Fibroblast of skin of right quadriceps (primary cell): ENCODE data around the gene ADGRL3.
"Not testable (repeated sequence)": the region's sequence is repeated elsewhere in the genome, so short reads cannot be mapped to it uniquely, and the experiment has no call there.

Experiments
- DNase-seq: peaks from one replicate; pipeline ENCODE4 v3.0.0-alpha.2; 2013

ADGRL3 gene

DNA sequence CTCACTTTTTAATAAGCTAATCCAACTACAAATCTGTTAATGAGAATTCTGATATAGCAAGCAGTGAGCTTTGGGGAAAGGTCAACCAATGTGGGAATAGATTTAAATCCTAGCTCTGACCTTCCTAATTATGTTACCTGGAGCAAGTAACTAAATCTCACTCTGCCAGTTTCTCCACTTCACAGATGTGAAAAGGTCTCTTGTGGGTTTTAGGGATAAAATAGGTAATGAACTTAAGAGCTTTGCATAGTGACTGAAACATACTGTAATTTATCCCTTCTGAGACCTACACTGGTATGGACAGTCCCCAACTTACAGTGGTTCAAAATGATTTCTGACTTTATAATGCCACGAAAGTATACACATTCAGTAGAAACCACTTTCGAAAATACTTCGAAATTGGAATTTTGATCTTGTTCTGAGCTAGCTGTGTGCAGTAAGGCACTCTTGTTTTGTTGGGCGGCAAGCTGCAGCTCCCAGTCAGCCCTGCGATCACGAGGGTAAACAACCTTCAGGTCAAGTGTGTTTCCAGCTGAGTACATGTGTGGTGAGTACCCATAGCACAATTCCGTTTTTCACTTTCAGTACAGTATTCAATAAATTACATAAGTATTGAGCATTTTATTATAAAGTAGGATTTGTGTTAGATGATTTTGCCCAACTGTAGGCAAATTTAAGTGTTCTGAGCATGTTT is 93.7 kb downstream of the ADGRL3 start:
- no peak for DNase-seq

- DNase-seq: no peak
Observed at GRCh38 chr4:61294936-61295335, 94.8 kb downstream of the ADGRL3 start.

DNA sequence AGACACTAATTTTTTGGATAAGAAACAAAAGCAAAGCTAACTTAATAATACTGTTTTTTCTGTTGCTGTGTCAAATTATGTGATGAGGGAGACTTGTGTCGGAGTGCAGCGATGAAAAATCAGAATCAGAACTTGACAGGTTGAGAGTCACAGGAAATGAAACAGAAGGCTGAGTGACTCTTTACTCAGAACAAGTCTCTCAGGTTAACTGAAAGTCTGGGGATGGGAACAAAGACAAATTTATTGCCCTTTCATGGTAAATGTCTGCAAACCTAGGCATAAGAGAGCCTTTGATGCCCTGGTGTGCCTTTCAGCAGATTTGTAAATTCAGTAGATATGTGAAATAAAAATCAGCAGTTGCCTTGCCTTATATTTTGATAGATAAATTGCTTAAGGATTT is 96.0 kb downstream of the ADGRL3 start:
- no peak for DNase-seq

GRCh38 chr4:61298178-61298740 is 98.1 kb downstream of the ADGRL3 start:
- no peak for DNase-seq

DNA sequence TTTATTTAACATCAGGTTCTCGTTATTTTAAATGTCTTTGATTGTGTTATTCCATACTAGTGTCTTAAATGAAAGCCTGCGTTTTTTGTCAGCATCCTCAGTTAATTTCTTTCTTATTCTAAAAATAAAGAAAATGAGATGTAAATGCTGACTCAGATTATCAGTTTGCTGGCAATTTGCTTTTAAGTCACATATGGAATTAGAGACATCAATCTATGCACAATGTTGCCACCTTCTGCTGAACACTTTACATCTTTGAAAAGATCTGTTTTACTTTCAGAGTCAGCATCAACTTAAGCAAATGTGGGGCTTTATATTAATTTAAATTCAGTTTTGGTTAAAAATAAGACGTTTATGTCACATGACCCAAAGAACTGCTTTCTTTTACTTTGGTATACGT is 99.2 kb downstream of the ADGRL3 start:
- no peak for DNase-seq

DNA sequence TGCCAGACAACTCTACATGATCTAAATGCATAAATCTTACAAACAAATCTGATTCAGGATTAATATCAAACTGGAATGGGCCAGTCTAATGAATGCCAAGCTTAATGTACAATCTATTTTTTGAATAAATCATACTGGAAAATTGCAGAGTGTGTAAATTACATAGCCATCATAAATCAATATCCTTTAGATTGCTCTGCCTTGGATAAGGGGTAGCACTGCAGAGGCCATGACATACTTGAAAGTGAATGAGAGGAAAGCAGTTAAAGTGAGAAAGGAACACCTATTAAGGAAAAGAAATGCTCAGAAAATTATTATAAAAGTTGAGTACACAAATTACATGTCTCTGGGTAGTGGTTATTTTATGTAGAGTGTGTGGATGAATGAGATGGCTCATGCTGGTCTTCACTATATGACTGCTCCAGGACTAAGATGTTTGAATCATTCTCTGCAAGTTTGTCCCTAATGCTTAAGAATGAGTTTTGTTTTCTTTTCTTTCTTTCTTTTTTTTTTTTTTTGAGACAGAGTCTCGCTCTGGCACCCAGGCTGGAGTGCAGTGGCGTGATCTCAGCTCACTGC is 100.2 kb downstream of the ADGRL3 start:
- DNase-seq: no peak

DNA sequence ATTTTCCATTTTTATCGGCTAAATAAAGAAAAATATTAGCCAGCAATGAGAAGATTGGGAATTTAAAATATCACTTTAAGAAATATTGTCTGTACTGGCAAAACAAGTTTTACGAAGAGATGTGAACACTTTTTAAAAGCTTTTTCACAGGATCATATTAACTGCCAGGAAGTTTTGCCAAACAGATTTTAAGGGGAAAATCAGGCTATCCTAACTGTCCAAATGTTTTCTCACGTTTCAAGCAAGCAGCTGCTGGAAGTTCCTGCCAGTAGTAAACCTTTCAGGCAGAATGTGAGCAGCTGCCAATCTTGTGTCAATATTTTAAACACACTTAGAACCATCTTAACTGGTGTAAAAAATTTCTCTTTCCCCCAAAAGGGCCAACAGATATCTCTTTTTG is 101.1 kb downstream of the ADGRL3 start:
- DNase-seq: no peak

- no peak for DNase-seq
Observed at GRCh38 chr4:61308033-61308432, 107.9 kb downstream of the ADGRL3 start.

DNA sequence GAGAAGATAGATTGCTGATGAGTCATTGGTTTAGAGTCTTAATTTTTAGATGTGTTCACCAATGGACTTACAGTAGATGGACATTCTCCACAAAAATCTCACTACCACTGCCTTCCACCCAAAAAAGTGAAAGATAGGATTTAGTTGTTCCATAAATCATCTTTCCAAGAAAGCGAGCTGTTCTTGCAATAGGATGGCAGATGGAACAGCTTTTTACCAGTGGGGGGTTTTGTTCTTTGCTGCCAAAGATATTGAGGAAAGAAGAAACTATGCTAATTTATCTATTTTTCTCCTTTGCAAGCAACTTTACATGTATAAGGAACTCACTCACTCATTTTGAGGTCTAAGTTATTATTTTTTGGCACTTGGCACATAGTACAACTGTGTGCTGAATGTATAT is 109.5 kb downstream of the ADGRL3 start:
- no peak for DNase-seq

DNA sequence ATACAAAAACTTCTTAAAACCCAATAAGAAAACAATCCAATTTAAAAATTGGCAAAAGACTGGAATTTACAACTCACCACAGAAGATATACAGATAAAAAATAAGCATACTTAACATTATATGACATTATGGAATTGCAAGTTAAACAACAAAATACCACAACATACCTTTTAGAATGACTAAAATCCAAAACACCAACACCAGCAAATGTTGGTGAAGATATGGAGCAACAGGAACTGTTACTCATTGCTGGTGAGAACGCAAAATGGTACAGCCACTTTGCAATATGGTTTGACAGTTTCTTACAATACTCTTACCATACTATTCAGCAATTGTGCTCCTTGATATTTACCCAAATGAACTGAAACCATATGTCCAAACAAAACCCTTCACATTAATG is 112.4 kb downstream of the ADGRL3 start:
- DNase-seq: peak; percentile 8

DNA sequence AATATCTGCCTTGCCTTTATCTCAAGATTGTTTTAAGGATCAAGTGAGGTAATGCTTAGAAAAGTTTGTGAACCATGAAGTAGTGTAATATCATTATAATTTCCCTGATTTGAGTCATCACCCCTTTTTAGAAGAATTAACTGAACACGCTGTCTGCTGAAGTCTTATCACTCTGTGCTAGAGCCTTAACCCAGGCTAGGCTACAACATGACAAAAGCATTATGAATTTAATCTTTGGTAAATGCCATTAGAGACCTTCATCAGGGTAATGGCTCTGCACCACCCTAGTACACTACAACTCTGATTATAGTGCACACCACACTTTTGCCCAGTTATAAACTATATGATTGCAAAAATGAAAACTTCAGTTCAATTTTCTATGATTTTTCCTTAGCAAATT is 118.3 kb downstream of the ADGRL3 start:
- no peak for DNase-seq

- no peak for DNase-seq
Observed at GRCh38 chr4:61319156-61319555, 119.0 kb downstream of the ADGRL3 start.

DNA sequence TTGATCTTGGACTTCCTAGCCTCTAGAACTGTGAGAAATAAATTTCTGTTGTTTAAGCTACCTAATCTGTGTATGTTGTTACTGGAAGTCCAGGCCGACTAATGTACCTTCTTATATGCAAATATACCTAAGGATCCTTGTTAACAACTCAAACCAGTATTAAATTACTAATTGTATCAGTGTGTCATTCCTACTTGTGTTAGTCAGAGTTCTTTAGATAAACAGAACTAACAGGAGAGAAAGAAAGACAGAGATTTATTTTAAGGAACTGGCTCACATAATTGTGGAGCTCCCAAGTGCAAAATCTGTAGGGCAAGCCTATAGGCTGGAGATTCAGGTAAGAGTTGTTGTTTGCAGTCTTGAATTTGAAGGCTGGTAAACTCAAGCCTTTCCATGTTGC is 120.0 kb downstream of the ADGRL3 start:
- no peak for DNase-seq

DNA sequence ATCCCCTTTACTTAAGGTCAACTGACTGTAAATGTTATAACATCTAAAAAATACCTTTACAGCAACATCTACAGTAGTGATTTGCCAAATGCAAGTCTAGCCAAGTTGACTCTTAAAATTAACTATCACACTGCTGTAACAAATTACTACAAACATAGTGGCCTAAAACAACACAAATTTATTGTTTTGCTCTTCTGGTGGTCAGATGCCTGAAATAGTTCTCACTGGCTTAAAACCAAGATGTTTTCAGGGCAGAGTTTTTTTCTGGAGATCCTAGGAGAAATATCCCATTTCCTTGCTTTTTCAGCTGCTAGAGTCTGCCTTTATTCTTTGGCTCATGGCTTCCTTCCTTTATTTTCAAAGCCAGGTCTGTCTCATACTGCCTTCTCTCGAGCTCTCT is 120.5 kb downstream of the ADGRL3 start:
- DNase-seq: no peak

GRCh38 chr4:61332693-61333092 is 132.6 kb downstream of the ADGRL3 start:
- DNase-seq: no peak

- DNase-seq: no peak
Observed at GRCh38 chr4:61333490-61333889, 133.4 kb downstream of the ADGRL3 start.

DNA sequence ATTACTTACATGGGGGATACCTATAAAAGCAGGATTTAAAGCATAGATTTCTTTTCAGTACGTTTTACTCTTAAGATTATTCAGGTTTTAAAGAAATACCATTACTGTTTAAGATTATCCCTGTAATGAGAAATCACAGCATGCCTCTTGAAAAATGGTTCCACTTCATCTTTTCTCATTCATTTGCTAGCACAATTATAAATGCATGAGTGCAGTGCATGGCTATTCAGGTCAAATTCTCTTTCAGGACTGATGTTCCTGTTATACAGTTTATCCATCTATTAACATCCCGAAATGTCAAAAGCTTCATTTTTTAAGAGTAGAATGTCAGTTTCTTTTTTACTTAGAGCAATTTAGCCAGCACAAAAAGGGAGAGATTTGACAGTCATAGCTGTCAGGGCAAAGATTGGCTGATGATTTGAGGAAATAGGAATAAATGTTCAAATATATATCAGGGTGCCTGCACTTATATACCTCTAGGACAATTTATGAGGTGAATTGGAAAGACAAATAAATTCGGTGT is 135.2 kb downstream of the ADGRL3 start:
- DNase-seq: no peak

DNA sequence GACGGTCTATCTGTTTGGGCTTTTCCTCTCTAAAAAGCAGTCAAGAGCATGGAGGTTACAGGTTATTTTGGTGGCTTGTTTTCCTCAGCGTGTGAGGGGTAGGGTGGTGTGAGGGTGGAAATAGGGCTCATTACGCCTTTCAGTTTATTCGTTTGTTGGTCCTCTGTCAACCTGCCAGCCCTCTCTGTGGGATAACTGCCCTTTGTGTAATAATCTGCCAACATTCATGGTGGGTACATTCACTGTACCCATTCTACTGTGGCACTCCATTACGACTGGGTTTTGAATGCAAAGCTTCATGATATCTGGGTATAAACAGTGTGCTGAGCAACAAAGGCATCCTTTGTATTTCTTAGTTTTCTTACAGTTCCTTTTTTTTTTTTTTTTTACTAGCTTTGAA is 136.4 kb downstream of the ADGRL3 start:
- DNase-seq: no peak

DNA sequence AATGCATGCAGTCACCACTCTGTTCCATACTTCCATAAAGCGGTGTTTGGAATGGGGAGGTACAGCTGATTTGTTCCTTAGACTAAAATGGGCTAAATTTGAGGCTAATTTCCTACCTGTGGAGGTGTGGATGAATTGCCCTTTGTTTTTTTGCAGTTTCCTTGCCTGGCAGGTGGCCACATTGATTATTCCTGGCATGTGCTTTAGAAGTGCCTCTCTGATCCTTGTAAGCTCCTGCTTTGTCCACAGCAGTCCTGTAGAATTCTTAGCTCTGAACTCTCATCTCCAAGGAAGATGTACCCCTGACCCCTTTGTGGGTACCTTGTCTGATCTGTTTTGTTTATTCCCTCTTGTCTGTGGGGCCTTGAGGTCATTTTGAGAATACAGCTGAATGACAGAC is 136.8 kb downstream of the ADGRL3 start:
- DNase-seq: no peak

DNA sequence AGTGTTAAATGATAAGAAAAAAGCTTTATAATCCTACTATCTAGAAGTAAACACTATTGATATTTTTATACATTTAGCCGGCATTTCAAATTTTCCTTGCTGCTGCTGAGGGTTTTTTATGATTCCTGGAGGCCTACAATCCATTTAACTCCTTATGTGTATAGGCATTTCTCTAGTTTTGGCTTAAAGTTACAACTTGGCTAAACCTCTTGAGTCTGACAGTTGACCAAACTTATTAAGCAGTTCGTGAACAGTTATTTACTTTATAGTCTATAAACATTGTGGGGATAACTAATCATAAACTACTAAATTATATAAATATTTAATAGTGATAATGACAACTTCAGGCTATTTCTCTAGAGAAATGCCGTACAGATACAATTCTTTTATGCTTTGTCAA is 141.9 kb downstream of the ADGRL3 start:
- DNase-seq: no peak

DNA sequence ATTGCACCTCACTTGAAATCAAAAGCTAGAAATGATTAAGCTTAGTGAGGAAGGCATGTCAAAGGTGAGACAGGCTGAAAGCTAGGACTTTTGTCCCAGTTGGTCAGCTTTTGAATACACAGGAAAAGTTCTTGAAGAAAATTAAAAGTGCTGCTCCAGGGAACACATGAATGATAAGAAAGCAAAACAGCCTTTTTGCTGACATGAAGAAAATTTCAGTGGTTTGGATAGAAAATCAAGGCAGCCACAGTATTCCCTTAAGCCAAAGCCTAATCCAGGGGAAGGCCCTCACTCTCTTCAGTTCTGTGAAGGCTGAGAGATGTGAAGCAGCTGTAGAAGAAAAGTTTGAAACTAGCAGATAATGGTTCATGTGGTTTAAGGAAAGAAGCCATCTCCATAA is 150.8 kb downstream of the ADGRL3 start:
- DNase-seq: no peak

- DNase-seq: no peak
Observed at GRCh38 chr4:61356696-61357095, 156.6 kb downstream of the ADGRL3 start.

GRCh38 chr4:61359301-61359700 is 159.2 kb downstream of the ADGRL3 start:
- DNase-seq: no peak

DNA sequence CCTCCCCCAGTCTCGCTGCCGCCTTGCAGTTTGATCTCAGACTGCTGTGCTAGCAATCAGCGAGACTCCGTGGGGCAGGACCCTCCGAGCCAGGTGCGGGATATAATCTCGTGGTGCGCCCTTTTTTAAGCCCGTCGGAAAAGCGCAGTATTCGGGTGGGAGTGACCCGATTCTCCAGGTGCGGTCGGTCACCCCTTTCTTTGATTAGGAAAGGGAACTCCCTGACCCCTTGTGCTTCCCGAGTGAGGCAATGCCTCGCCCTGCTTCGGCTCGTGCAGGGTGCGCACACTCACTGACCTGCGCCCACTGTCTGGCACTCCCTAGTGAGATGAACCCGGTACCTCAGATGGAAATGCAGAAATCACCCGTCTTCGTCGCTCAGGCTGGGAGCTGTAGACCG is 172.7 kb downstream of the ADGRL3 start:
- not testable (repeated sequence) for DNase-seq
